ENCODE results near the gene LYZL2.
"Not testable (repeated sequence)": the region's sequence is repeated elsewhere in the genome, so short reads cannot be mapped to it uniquely, and the experiment has no call there.

DNA sequence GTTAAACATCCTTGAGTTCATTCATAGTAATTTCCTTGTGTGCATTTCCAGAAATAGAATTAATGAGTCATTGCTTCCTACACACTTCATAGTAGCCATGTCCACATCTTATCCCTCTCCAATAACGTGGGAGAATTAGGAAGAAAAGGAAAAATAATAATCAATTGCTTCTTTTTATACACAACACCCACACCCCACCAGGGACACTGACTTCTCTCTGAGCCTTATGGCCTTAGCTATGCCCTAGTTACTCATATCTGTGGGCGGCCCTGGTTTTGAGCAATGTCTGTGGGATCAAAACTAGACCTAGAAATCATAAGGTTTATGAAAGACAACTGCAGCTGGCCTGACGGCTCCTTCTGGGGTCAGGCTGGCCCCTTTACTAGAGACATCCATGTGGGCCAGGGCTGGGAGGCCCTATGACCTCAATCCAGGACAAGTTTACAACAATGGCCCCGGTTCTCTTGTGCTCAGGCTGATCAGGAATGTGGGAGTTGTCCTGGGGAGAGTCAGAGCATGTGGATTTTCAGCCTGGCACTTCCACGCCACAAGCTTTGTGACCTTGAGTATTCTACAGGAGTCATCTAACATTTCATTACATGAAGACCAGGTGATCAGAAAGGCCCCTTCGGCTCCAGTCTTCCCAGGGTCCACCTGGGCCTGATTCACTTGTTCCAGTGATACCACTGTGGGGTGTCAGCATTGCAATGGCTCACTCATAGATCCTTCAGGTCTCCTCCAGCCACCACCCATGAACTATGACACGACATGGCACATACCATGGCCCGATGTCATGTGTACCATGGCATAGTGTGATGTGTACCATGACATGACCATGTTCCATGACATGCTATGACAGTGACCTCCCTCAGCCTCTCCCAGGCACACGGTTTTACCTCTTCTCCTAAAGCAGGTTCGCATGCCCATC, 22.2 kb upstream of the LYZL2 start:
- TF ChIP-seq CSDC2 (CRISPR knock-in tag; IDR thresholded peaks at IDR 0.05); ZFP30 (CRISPR knock-in tag; IDR thresholded peaks at IDR 0.05); PPARA (CRISPR knock-in tag; IDR thresholded peaks at IDR 0.05; ENCODE audit: borderline replicate concordance); OSR1 (CRISPR knock-in tag; IDR thresholded peaks at IDR 0.05); RARB (CRISPR knock-in tag; IDR thresholded peaks at IDR 0.05); ZFP3 (CRISPR knock-in tag; IDR thresholded peaks at IDR 0.05); BACH2 (CRISPR knock-in tag; IDR thresholded peaks at IDR 0.05; ENCODE audit: borderline replicate concordance); ESRRG (CRISPR knock-in tag; IDR thresholded peaks at IDR 0.05): not testable (repeated sequence)
- TF ChIP-seq, protein P1, sequence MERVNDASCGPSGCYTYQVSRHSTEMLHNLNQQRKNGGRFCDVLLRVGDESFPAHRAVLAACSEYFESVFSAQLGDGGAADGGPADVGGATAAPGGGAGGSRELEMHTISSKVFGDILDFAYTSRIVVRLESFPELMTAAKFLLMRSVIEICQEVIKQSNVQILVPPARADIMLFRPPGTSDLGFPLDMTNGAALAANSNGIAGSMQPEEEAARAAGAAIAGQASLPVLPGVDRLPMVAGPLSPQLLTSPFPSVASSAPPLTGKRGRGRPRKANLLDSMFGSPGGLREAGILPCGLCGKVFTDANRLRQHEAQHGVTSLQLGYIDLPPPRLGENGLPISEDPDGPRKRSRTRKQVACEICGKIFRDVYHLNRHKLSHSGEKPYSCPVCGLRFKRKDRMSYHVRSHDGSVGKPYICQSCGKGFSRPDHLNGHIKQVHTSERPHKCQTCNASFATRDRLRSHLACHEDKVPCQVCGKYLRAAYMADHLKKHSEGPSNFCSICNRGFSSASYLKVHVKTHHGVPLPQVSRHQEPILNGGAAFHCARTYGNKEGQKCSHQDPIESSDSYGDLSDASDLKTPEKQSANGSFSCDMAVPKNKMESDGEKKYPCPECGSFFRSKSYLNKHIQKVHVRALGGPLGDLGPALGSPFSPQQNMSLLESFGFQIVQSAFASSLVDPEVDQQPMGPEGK (CRISPR knock-in tag; IDR thresholded peaks at IDR 0.05; ENCODE audit: borderline replicate concordance) = not testable (repeated sequence)
- TF ChIP-seq, protein P2, sequence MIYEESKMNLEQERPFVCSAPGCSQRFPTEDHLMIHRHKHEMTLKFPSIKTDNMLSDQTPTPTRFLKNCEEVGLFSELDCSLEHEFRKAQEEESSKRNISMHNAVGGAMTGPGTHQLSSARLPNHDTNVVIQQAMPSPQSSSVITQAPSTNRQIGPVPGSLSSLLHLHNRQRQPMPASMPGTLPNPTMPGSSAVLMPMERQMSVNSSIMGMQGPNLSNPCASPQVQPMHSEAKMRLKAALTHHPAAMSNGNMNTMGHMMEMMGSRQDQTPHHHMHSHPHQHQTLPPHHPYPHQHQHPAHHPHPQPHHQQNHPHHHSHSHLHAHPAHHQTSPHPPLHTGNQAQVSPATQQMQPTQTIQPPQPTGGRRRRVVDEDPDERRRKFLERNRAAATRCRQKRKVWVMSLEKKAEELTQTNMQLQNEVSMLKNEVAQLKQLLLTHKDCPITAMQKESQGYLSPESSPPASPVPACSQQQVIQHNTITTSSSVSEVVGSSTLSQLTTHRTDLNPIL (CRISPR knock-in tag; IDR thresholded peaks at IDR 0.05; ENCODE audit: low read depth) = not testable (repeated sequence)
- TF ChIP-seq, protein P3, sequence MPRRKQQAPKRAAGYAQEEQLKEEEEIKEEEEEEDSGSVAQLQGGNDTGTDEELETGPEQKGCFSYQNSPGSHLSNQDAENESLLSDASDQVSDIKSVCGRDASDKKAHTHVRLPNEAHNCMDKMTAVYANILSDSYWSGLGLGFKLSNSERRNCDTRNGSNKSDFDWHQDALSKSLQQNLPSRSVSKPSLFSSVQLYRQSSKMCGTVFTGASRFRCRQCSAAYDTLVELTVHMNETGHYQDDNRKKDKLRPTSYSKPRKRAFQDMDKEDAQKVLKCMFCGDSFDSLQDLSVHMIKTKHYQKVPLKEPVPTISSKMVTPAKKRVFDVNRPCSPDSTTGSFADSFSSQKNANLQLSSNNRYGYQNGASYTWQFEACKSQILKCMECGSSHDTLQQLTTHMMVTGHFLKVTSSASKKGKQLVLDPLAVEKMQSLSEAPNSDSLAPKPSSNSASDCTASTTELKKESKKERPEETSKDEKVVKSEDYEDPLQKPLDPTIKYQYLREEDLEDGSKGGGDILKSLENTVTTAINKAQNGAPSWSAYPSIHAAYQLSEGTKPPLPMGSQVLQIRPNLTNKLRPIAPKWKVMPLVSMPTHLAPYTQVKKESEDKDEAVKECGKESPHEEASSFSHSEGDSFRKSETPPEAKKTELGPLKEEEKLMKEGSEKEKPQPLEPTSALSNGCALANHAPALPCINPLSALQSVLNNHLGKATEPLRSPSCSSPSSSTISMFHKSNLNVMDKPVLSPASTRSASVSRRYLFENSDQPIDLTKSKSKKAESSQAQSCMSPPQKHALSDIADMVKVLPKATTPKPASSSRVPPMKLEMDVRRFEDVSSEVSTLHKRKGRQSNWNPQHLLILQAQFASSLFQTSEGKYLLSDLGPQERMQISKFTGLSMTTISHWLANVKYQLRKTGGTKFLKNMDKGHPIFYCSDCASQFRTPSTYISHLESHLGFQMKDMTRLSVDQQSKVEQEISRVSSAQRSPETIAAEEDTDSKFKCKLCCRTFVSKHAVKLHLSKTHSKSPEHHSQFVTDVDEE (CRISPR knock-in tag; IDR thresholded peaks at IDR 0.05) = not testable (repeated sequence)
